ENCODE results near the gene PREB.
"Not testable (repeated sequence)": the region's sequence is repeated elsewhere in the genome, so short reads cannot be mapped to it uniquely, and the experiment has no call there.

Gene PREB

DNA sequence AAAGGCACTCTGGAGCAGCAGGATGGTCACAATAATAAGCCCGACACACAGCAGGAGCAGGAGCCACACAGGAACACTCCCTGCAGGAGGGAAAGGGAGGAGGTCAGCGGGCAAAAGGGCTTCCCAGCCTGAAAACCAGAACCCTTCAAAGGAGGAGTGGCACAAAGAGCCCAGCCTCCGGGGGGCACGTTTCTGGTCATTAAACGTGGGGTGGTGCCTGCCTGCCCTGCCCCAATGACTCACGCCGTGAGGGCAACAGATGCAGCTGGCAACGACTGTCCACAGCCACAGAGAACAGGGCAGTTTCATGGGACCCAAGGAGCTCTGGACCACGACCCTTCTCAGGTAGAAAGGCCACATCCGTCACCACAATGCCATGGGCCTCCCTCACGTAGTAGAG, 3.0 kb downstream of the PREB start:
- no peak for DNase-seq (ENCODE audit: low read depth, low spot score)
- no peak overlapping the region for H3K4me3 ChIP-seq (ENCODE audit: low read length)

DNA sequence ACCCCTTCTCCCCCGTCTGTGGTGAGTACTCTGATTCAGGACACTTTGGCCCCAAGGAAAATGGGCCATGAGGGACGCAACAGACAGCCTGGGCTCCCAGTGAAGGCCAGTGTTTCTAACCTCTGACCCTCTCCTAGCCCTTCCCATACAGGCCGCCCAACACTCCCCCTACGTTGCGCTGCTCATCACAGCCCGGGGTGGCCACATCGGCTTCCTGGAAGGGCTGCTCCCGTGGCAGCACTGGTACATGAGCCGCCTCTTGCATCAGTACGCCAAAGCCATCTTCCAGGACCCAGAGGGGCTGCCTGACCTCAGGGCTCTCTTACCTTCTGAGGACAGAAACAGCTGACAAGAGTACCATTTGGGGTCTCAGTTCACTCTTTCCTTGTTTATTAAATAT, 4.0 kb downstream of the PREB start:
- DNase-seq (ENCODE audit: low read depth, low spot score), result no peak
- no peak overlapping the region for H3K4me3 ChIP-seq (ENCODE audit: low read length)

DNA sequence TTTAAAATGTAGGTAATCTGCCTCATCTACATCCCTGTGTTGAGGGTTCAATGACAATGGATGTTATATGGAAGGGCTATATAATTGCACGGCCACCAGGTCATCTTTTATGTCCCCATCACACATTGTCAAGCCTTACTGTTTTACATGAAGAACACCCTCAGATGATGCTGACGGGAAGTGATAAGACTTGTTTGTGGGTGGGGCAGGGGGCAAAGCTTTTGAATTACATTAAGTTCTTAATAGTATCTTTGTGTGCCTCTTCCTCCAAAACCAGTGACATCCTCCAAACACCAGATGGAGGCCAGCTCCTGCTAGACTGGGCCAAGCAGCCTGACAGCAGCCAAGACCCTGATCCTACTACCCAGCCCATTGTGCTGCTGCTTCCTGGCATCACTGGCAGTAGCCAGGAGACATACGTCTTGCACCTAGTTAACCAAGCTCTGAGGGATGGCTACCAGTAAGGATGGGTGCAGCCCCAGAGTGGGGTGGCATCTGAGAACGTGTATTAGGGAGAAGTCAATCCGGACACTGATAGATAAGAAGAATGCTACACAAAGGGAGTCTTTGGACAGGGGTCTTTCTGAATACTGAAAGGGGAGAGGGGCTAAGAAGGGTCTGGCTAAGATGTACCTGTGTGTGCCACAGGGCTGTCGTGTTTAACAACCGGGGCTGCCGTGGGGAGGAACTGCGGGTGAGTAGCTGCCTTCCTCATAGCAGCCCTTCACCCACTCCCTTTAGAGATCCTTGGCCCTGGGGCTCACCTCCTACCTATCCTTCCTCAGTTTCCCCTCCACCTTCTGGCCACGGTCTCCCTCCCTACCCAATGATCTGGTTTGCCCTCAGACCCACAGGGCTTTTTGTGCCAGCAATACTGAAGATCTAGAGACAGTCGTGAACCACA, 5.5 kb downstream of the PREB start:
- H3K4me3 ChIP-seq (ENCODE audit: low read length), result no peak overlapping the region
- DNase-seq (ENCODE audit: low read depth, low spot score), result no peak

DNA sequence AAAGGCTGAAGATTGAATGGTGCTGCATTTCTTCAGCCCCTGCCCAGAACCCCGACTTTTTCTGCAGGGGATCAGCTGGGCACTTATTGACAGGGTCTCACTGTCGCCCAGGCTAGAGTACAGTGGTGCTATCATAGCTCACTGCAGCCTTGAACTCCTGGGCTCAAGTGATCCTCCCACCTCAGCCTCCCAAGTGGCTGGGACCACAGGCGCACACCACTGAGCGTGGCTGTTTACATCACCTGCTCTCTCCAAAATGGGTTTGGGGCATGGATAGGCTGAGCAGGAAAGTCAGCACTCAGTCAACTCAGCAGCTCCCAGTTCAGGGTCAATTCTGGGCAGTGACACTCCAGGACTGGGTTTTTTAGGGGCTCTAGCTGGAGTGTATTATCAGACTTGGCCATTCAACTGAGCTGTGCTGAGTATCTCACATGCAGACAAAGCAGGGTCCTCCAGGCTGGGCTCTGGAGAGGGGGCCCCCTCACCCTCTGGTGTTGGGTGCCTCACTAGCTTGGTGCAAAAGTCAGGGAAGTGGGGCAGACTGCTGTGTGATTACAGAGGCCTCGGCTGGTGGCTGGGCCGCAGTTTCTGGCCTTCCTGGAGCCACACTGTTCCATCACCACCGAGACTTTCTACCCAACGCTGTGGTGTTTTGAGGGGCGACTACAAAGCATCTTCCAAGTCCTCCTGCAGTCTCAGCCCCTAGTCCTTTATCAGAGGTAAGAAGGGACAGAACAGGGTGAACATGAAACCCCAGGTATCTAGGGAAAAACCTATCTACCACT, 6.4 kb downstream of the PREB start:
- no peak for DNase-seq (ENCODE audit: low read depth, low spot score)
- no peak overlapping the region for H3K4me3 ChIP-seq (ENCODE audit: low read length)

DNA sequence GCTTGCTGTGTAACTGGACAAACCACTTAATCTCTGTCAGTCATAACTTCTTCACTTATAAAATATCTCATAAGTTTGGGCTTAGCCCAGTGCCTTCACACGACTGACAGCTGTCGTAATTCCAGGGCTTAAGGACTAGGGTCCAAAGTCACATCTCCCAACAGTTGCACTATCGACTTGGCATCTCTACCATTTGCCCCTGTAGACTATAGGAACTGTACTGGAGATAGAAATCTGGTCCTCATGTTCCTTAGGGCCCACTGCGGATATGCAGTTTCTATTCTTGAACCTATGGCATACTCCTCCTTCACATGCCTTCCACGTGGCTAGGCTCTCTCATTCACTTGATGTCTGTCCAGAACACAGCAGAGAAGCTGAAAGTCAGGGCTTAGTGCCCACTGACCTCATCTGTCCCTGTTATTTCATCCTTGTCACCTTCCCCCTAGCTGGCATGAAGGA, 8.2 kb downstream of the PREB start:
- DNase-seq (ENCODE audit: low read depth, low spot score), result no peak
- H3K4me3 ChIP-seq (ENCODE audit: low read length), result no peak overlapping the region

DNA sequence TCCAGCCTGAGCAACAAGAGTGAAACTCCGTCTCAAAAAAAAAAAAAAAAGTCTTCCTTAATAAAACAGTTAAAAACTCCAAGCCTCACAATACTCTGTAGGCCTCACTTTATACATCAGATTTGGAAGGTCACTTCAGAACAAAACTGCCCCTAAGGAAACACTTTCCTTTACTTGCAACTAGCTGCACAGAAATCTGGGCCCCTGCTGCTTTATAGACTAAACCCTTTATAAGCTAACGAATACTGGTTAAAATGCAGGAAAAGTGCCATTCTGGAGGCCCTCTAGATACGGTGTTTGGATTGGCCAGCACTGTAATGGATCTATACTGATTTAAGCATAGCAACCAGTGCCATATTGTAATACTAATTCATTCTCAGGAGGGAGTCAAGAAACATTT, 9.3 kb downstream of the PREB start:
- no peak overlapping the region for H3K4me3 ChIP-seq (ENCODE audit: low read length)
- no peak for DNase-seq (ENCODE audit: low read depth, low spot score)

DNA sequence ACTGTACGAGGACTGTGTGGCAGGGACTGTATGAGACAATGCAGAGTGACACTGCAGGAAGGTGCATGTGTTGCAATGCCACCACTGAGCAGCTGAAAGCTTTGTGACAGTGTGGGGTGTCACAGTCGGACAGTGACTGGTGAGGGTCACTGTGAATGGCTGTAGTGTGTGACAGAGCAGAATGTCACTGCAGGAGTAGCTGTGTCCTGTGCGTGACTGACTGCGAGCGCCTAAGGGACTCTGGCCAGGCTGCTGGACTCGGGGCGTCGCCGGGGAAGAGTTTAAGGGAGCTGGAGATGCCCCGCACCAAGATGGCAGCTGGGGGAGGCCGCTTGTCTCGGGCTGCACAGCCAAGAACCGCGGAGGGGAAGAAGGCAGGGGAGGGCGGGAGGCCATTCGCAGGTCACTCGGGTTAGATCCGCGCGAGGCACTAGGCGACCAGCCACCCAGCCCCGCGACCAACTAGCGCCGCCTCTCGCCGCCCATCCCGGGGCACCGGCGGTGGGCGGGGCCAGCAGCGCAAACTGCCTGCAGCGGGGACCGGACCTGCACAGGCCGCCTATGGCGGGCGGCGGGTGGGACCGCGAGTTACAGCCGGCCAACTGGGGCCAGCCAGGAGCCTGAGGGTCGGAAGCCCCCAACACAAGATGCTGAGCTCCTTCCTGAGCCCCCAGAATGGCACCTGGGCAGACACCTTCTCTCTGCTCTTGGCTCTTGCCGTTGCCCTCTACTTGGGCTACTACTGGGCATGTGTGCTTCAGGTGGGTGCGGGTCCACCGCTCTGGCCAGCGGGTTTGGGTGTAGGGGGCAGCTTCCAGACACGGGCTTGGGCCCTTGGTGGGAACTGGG, 10.9 kb downstream of the PREB start, which contains the start of gene ABHD1:
Gene ABHD1, plus strand, starts transcription at position 514 of the 849 bp plus-strand sequence. Its CDS starts 134 bp downstream, at position 648.
- peak within 1 kb of the TSS; percentile 52 for H3K4me3 ChIP-seq (ENCODE audit: low read length)
- no peak for DNase-seq (ENCODE audit: low read depth, low spot score)

DNA sequence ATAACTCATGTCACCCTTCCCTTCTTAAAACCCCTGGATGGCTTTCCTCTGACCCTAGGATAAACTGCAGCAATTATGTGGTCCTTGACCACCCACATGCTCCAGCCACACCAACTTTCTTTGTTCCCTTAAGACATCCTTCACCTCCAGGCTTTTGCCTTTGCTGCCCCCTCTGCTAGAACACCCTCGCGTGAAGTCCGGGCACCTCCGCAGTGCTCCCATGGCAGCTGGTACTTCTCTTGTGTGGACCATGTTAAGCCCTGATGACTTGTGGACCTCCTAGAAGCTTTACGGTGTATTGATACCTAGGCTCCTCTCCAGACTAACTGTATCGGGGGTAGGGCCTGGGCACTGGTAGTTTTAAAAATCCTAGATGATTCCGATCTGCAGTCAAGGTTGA, 11.6 kb downstream of the PREB start:
- H3K4me3 ChIP-seq (ENCODE audit: low read length), result no peak overlapping the region
- DNase-seq (ENCODE audit: low read depth, low spot score), result no peak

DNA sequence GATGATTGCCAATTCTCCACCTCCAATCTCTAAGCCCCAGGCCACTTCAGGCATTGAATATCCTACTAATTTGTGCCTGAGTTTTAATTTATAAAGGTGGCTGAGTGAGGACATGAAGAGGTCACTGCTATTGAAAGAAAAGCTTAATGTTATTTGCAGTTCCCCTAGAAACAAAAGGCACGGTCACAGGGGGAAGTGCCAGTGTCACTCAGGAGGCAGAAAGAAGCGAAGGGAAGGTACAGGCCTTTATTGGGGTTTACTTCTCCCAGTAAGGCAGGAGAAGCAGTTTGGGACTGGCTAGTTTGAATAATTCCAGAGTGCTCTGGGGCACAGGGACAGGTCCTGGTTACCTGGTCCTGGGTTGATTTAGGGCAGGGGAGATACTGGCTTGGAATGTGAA, 12.5 kb downstream of the PREB start:
- no peak overlapping the region for H3K4me3 ChIP-seq (ENCODE audit: low read length)
- no peak for DNase-seq (ENCODE audit: low read depth, low spot score)

DNA sequence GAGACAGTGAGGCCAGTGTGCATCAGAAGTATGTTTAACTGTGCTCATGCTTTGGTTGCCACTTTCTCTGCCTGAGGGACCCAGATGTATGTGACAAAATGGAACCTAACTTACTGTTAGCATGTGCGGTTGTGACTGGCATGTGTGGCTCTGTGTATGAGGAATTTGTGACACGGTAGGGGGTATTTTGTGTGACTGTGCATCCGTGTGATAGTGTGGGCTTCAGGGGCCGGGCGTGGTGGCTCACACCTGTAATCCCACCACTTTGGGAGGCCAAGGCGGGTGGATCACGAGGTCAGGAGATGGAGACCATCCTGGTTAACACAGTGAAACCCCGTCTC, 15.1 kb downstream of the PREB start:
- H3K4me3 ChIP-seq (ENCODE audit: low read length); DNase-seq (ENCODE audit: low read depth, low spot score): not testable (repeated sequence)

DNA sequence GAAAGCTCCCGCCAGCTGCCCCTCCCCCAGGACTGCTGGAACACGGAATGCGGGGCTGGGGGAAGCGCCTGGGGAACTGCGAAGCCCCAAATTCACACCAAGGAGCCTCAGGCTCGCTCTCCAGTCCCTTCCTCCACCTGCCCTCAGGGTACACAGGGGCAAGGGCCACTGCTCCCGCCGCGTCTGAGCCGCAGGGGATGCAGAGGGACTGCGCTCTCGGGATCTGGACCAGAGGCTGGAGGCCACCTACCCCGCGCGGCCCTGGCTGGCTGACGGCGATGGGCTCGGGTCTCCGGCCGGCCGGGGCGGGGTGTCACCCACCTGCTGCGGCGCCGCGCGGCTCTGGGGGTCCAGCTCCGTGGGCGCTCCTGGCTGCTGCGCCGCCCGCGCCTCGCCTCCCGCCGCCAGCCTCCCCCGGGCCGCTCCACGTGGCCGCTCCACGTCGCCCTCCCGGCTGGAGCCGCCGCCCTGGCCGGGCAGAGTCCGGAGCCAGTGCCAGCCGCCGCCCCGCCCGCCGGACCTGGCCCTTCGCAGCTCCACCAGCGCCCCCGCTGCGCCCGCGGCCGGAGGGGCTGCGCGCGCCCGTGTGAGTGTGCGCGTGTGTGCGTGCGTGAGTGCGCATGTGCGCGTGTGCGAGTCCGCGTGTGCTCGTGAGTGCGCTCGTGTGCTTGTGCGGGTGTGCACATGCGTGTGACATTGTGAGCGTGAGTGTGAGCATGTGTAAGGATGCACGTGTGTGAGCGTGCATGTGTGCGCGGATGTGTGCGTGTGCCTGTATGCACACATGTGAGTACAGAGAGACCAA, 15.7 kb downstream of the PREB start, which contains the start of gene CGREF1:
Gene CGREF1, minus strand, starts transcription at position 604 of the 805 bp plus-strand sequence. CDS start 14,762 bp downstream, outside the sequence.
- DNase-seq (ENCODE audit: low read depth, low spot score), result no peak

DNA sequence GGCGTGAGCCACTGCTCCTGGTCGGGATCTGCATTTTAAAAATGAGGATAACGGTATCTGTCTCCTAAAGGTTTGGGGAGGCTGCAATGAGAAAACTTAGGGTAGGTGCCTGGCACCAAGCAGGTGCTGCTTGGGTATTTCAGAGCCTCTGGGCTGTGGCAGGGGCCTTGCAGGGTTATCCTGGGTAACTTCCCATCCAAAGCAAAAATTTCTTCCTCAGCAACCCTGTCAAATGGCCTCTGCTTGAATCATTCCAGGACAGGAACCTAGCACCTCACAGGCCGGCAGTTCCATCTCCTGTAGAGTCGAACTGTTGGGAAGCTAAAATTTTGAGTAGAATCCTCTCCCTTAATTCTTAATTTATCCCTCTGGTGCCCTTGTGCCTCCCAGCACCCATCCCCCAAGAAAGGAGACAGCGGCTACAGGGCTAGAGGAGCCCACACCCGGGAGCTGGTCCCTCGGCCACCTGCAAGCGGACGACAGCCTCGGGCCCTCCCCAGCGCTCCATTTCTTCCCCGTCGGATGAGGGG, 16.4 kb downstream of the PREB start:
- H3K4me3 ChIP-seq (ENCODE audit: low read length), result no peak overlapping the region
- DNase-seq (ENCODE audit: low read depth, low spot score), result no peak

More for the DNA sequence above, 15.7 kb downstream of the PREB start, which contains the start of gene CGREF1:
- no peak within 1 kb of the TSS for H3K4me3 ChIP-seq (ENCODE audit: low read length)

DNA sequence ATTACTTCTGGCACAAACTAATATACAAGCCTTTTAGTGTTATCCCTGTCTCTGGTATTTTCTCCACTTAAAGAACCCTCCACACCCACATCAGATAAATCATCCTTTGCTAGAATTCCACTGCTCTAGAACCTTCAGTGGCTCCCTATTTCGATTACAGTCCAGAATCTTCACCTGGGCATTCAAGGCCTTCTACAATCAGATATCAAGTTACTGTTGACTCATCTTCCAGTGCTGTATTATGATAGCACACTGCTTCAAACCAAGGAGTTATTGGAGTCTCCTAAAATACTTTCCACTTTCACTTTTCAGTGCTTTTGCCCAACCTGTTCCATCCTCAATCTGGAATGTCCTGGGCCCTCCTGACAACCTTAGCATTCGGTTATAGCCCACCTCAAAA, 18.9 kb downstream of the PREB start:
- DNase-seq (ENCODE audit: low read depth, low spot score), result no peak
- H3K4me3 ChIP-seq (ENCODE audit: low read length), result no peak overlapping the region

DNA sequence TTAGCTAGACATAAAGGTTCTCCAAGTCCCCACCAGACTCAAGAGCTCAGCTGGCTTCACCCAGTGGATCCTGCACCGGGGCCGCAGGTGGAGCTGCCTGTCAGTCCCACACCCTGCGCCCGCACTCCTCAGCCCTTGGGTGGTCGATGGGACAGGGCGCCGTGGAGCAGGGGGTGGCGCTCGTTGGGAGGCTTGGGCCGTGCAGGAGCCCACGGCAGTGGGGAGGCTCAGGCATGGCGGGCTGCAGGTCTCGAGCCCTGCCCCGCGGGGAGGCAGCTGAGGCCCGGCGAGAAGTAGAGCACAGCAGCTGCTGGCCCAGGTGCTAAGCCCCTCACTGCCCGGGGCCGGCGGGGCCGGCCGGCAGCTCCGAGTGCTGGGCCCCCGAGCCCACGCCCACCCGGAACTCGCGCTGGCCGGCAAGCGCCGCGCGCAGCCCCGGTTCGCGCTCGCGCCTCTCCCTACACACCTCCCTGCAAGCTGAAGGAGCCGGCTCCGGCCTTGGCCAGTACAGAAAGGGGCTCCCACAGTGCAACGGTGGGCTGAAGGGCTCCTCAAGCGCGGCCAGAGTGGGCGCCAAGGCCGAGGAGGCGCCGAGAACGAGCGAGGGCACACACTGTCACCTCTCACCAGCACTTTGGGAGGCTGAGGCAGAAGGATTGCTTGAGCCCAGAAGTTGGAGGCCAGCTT, 22.9 kb downstream of the PREB start:
- not testable (repeated sequence) for DNase-seq (ENCODE audit: low read depth, low spot score); H3K4me3 ChIP-seq (ENCODE audit: low read length)

DNA sequence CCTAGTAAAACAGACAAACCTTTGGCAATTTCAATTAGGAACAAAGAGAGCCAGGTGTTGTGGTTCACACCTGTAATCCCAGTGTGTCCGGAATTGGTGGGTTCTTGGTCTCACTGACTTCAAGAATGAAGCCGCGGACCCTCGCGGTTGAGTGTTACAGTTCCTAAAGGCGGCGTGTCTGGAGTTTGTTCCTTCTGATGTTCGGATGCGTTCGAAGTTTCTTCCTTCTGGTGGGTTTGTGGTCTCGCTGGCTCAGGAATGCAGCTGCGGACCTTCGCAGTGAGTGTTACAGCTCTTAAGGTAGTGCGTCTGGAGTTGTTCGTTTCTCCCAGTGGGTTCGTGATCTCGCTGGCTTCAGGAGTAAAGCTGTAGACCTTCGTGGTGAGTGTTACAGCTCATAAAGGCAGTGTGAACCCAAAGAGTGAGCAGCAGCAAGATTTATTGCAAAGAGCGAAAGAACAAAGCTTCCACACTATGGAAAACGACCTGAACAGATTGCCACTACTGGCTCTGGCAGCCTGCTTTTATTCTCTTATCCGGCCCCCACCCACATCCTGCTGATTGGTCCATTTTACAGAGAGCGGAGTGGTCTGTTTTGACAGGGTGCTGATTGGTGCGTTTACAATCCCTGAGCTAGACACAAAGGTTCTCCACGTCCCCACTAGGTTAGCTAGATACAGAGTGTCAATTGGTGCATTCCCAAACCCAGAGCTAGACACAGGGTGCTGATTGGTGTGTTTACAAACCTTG, 23.7 kb downstream of the PREB start:
- DNase-seq (ENCODE audit: low read depth, low spot score), result peak; percentile 50
- H3K4me3 ChIP-seq (ENCODE audit: low read length), result peak overlapping the region; percentile 29

DNA sequence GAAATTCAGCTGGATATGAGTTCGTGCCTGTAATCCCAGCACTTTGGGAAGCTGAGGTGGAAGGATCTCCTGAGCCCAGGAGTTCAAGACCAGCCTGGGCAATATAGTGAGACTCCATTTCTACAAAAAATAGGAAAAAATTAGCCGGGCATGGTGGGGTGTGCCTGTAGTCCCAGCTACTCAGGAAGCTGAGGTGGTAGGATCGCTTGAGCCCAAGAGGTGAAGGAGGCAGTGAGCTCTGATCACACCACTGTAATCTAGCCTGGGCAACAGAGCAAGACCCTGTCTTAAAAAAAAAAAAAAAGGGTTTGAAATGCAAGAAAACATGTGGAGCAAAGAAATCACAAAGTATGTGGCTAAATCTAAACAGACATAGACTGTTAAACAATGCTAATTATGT, 25.4 kb downstream of the PREB start:
- no peak for DNase-seq (ENCODE audit: low read depth, low spot score)
- no peak overlapping the region for H3K4me3 ChIP-seq (ENCODE audit: low read length)

DNA sequence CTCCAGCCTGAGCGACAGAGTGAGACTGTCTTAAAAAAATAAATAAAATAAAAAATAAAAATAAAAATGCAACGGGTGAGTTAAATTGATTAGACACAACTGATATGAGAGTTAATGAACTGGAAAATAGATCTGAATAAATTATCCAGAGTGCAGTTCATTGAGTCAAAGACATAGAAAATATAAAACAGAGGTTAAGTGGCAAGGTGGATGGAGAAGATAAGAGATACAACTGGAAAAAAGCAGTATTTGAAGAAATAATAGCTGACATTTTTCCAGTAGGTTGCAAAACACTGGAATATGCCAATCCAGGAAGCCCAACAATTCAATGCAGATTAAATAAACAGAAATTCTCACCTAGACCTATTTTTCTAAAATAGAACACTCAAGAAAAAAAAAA, 26.2 kb downstream of the PREB start:
- no peak overlapping the region for H3K4me3 ChIP-seq (ENCODE audit: low read length)
- DNase-seq (ENCODE audit: low read depth, low spot score), result no peak
